SK-N-SH (cell line): Measurements from ENCODE around the gene ARID1A. TPM values are rescaled to one million over a fixed set of nuclear protein-coding genes. Genes with fewer than 3 reads are reported as not detected.

Source experiments
- CTCF ChIA-PET: fragments of 300-600, 350-600 bp; formaldehyde crosslinking; extraction: SDS; loops from one replicate; lab custom pipeline; 2021; lab: Yijun Ruan, JAX
- POLR2A ChIA-PET: fragments of 350-600 bp; sonication (Branson Sonifier 250); formaldehyde crosslinking; extraction: SDS; loops from one replicate; lab custom pipeline; 2020; ENCODE audit warnings: antibody characterized with exemption, inconsistent platforms; lab: Yijun Ruan, JAX
- DNase-seq: peaks from one replicate; pipeline ENCODE4 v3.0.0; 2012
- H2AFZ ChIP-seq: fragments of 200-600 bp; sonication (generic); 2 replicates; pipeline ENCODE4 v1.8.1; 2016; ENCODE audit warnings: antibody characterized with exemption, mild to moderate bottlenecking, low read depth
- H3F3A ChIP-seq: fragments of 200-600 bp; sonication (generic); replicated peaks from 2 replicates; pipeline ENCODE3; 2016; ENCODE audit warnings: antibody characterized with exemption, mild to moderate bottlenecking; ENCODE audit not compliant: insufficient read depth
- H3K27ac ChIP-seq, 2 experiments: fragments of 200-500 bp in 1 of 2; fragments of 200-600 bp in 1 of 2; sonication (Bioruptor generic) in 1 of 2; sonication (generic), shearing (Covaris generic) in 1 of 2; 2 replicates each; pipeline versions ENCODE4 v1.5.1 to v1.6.1; 2014 to 2016; ENCODE audit warnings: low read depth in 2 of 2, inconsistent platforms in 1 of 2, low read length in 1 of 2, mild to moderate bottlenecking in 1 of 2, mixed read lengths in 1 of 2
- H3K27me3 ChIP-seq: fragments of 200-600 bp; sonication (generic), shearing (Covaris generic); 2 replicates; pipeline ENCODE4 v1.6.1; 2016; ENCODE audit warnings: mixed run types; ENCODE audit not compliant: insufficient read depth
- H3K36me3 ChIP-seq, 2 experiments: fragments of 200-500 bp in 1 of 2; fragments of 200-600 bp in 1 of 2; sonication (Bioruptor generic) in 1 of 2; sonication (generic) in 1 of 2; replicated peaks in 1 of 2; 2 replicates each; pipeline versions ENCODE3 to v1.5.1; 2014 to 2016; ENCODE audit warnings: low read length in 1 of 2, mild to moderate bottlenecking in 1 of 2; ENCODE audit not compliant: insufficient read depth in 2 of 2, control insufficient read depth in 1 of 2
- H3K4me1 ChIP-seq, 2 experiments: fragments of 200-500 bp in 1 of 2; fragments of 200-600 bp in 1 of 2; sonication (Bioruptor generic) in 1 of 2; sonication (generic), shearing (Covaris generic) in 1 of 2; 2 replicates each; pipeline versions ENCODE4 v1.5.1 to v1.6.1; 2014 to 2016; ENCODE audit warnings: low read depth in 1 of 2, low read length in 1 of 2, mixed run types in 1 of 2; ENCODE audit not compliant: insufficient read depth in 2 of 2, control insufficient read depth in 1 of 2
- H3K4me2 ChIP-seq: fragments of 200-600 bp; sonication (generic), shearing (Covaris generic); 2 replicates; pipeline ENCODE4 v1.6.1; 2017; ENCODE audit warnings: mixed run types
- H3K4me3 ChIP-seq, 2 experiments: fragments of 200-500 bp in 1 of 2; fragments of 200-600 bp in 1 of 2; sonication (Bioruptor generic) in 1 of 2; sonication (generic), shearing (Covaris generic) in 1 of 2; 2 replicates each; pipeline versions ENCODE4 v1.5.1 to v1.8.1; 2014 to 2016; ENCODE audit warnings: low read depth in 2 of 2, inconsistent platforms in 1 of 2, low read length in 1 of 2, mild to moderate bottlenecking in 1 of 2, mixed read lengths in 1 of 2, moderate library complexity in 1 of 2
- H3K79me2 ChIP-seq: fragments of 200-600 bp; sonication (generic); 2 replicates; pipeline ENCODE4 v1.8.1; 2017; ENCODE audit warnings: mild to moderate bottlenecking; ENCODE audit not compliant: insufficient read depth
- H3K9ac ChIP-seq: fragments of 200-600 bp; sonication (generic); 2 replicates; pipeline ENCODE4 v1.6.1; 2017; ENCODE audit warnings: mixed run types
- H3K9me2 ChIP-seq: fragments of 200-600 bp; sonication (generic); 2 replicates; pipeline ENCODE4 v1.6.1; 2017; ENCODE audit warnings: mixed run types
- H3K9me3 ChIP-seq: fragments of 200-600 bp; sonication (generic); 2 replicates; pipeline ENCODE4 v1.6.1; 2017; ENCODE audit warnings: mixed run types, mild to moderate bottlenecking, moderate library complexity
- H4K20me1 ChIP-seq: fragments of 200-600 bp; sonication (generic); 2 replicates; pipeline ENCODE4 v1.6.1; 2017; ENCODE audit warnings: mild to moderate bottlenecking, mixed run types; ENCODE audit not compliant: insufficient read depth
- EP300 ChIP-seq, 2 experiments: IDR thresholded peaks; 2 replicates each; pipeline versions ENCODE4 v1.4.0 to v1.6.1; 2012; ENCODE audit warnings: borderline replicate concordance in 1 of 2, low read depth in 1 of 2, low read length in 1 of 2
- EZH2phosphoT487 ChIP-seq: fragments of 200-600 bp; sonication (generic); IDR thresholded peaks from 2 replicates; pipeline ENCODE4 v1.6.1; 2017; ENCODE audit warnings: low read depth, mixed run types, mild to moderate bottlenecking, antibody characterized with exemption, moderate library complexity, borderline replicate concordance
- FOSL2 ChIP-seq: IDR thresholded peaks from 2 replicates; pipeline ENCODE4 v1.4.0; 2012; ENCODE audit warnings: low read depth, mild to moderate bottlenecking, moderate library complexity, borderline replicate concordance
- FOXJ3 ChIP-seq: sonication (generic); formaldehyde crosslinking; IDR thresholded peaks from 2 replicates; pipeline ENCODE4 v1.5.1; 2020; ENCODE audit warnings: mild to moderate bottlenecking, missing genetic modification reagents
- FOXM1 ChIP-seq: IDR thresholded peaks from 2 replicates; pipeline ENCODE4 v1.4.0; 2012; ENCODE audit warnings: low read depth, mild to moderate bottlenecking
- GABPA ChIP-seq: IDR thresholded peaks from 2 replicates; pipeline ENCODE4 v1.4.0; 2012; ENCODE audit warnings: low read depth, mild to moderate bottlenecking
- GATA2 ChIP-seq: sonication (generic); formaldehyde crosslinking; IDR thresholded peaks from 2 replicates; pipeline ENCODE4 v1.5.0; 2020; ENCODE audit warnings: mild to moderate bottlenecking, missing genetic modification reagents
- IRF3 ChIP-seq: fragments of 150-350 bp; IDR thresholded peaks from 2 replicates; pipeline ENCODE4 v1.6.1; 2016; ENCODE audit warnings: mild to moderate bottlenecking, low read depth, low read length
- JUND ChIP-seq: IDR thresholded peaks from 2 replicates; pipeline ENCODE4 v1.4.0; 2012
- MXI1 ChIP-seq: IDR thresholded peaks from 2 replicates; pipeline ENCODE4 v1.6.1; 2012; ENCODE audit warnings: mild to moderate bottlenecking, low read depth, low read length, improper control_type of control experiment
- NRF1 ChIP-seq: IDR thresholded peaks from 2 replicates; pipeline ENCODE4 v1.6.1; 2012; ENCODE audit warnings: low read depth, mild to moderate bottlenecking, low read length
- POLR2AphosphoS5 ChIP-seq: IDR thresholded peaks from 2 replicates; pipeline ENCODE4 v1.6.1; 2012; ENCODE audit warnings: low read depth, low read length
- RAD21 ChIP-seq: IDR thresholded peaks from 2 replicates; pipeline ENCODE4 v1.6.1; 2012; ENCODE audit warnings: mild to moderate bottlenecking, low read length
- RFX5 ChIP-seq: IDR thresholded peaks from 2 replicates; pipeline ENCODE4 v1.6.1; 2012; ENCODE audit warnings: mild to moderate bottlenecking, improper control_type of control experiment, low read length
- SIN3A ChIP-seq: IDR thresholded peaks from 2 replicates; pipeline ENCODE4 v1.6.1; 2012; ENCODE audit warnings: low read depth, mild to moderate bottlenecking, low read length, moderate library complexity, borderline replicate concordance
- SMC3 ChIP-seq: IDR thresholded peaks from 2 replicates; pipeline ENCODE4 v1.6.1; 2012; ENCODE audit warnings: low read depth, low read length, improper control_type of control experiment
- USF1 ChIP-seq: IDR thresholded peaks from 2 replicates; pipeline ENCODE4 v1.4.0; 2012; ENCODE audit warnings: low read depth, borderline replicate concordance
- WGBS: methylation state at CpG from one replicate; pipeline ENCODE4 v1.1.6; 2017; ENCODE audit warnings: low lambda C conversion rate; 5-methylcytosine and 5-hydroxymethylcytosine counted together
- polyA plus RNA-seq, 3 experiments: library from polyadenylated mRNA; depleted of rRNA; stranded (reverse); fragments of >200 nt; gene quantifications; 2 replicates each; pipeline ENCODE4 v1.2.3, GENCODE V29; 2012
- TF ChIP-seq, protein P1 (sequence below): IDR thresholded peaks from 2 replicates; pipeline ENCODE4 v1.4.0; 2012; ENCODE audit warnings: low read depth
- TF ChIP-seq, protein P2 (sequence below): fragments of 200-600 bp; sonication (generic); IDR thresholded peaks from 2 replicates; pipeline ENCODE4 v1.6.1; 2017; ENCODE audit warnings: antibody characterized with exemption, mild to moderate bottlenecking, moderate library complexity
- TF ChIP-seq, protein P3 (sequence below): IDR thresholded peaks from 2 replicates; pipeline ENCODE4; 2012

ARID1A gene
- polyA plus RNA-seq, 1 of the 3 experiments (the other 2 are of a cell fraction) = 26.5 TPM

- TF ChIP-seq RFX5 = no peak
- TF ChIP-seq USF1 = no peak
- no peak for TF ChIP-seq EP300 (IDR thresholded peaks at IDR 0.05; ENCODE audit: borderline replicate concordance in 1 of 2, low read depth in 1 of 2, low read length in 1 of 2)
- TF ChIP-seq POLR2AphosphoS5 = no peak
- no peak for TF ChIP-seq SIN3A
- TF ChIP-seq MXI1 = no peak
- TF ChIP-seq, protein P1, sequence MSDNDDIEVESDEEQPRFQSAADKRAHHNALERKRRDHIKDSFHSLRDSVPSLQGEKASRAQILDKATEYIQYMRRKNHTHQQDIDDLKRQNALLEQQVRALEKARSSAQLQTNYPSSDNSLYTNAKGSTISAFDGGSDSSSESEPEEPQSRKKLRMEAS = 0 out of 2 replicates have a peak, but pooled peaks have one; percentile 10
- peak; percentile 69 for TF ChIP-seq SMC3
- no peak for TF ChIP-seq FOXJ3 (CRISPR knock-in tag)
- TF ChIP-seq EZH2phosphoT487 = no peak
These were observed 18.3 kb upstream of the ARID1A start (continued) for GRCh38 chr1:26677306-26678115.

DNA sequence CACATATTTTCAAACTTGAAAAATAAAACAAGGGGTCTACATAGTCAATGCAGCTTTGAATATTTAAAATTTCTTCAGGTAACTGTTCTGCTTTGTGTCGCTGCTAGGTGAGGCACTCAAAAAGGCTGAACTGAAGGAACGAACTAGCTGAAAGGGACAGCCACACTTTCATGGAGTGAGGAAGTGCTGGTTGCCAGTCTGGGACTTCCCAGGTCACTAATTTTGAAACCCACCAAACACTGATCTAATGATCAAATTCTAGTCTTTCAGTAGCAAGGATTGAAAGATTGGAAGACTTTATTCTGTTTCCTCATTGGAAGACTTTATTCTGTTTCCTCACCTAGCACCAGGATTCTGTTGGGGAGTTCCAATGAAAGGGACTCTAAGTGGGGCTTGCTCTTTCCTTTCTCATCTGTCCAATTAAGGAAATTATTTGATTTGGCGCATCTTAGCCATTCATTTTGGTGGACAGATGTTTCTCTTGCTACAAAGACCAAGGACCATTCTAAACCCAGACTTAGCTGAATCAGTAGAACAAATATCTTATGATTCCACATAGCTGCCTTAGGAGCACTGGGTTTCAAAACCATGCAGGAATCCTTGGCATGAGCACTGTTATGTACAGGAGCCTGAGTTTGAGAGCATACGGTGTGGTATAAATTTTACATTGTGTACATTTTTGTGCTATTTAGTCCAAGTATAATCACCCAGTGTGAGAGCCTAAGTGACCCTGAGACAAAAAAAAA, 10.9 kb upstream of the ARID1A start:
- H2AFZ ChIP-seq = no peak overlapping the region
- H3K27me3 ChIP-seq = no peaks in the 10 kb centered on the region
- TF ChIP-seq FOXM1 (no peak), RFX5 (no peak), RAD21 (no peak), FOXJ3 (CRISPR knock-in tag) (no peak), GABPA (no peak), GATA2 (CRISPR knock-in tag) (no peak), JUND (no peak), SMC3 (no peak), FOSL2 (no peak), IRF3 (no peak), SIN3A (no peak), NRF1 (no peak)
- TF ChIP-seq, protein P2, sequence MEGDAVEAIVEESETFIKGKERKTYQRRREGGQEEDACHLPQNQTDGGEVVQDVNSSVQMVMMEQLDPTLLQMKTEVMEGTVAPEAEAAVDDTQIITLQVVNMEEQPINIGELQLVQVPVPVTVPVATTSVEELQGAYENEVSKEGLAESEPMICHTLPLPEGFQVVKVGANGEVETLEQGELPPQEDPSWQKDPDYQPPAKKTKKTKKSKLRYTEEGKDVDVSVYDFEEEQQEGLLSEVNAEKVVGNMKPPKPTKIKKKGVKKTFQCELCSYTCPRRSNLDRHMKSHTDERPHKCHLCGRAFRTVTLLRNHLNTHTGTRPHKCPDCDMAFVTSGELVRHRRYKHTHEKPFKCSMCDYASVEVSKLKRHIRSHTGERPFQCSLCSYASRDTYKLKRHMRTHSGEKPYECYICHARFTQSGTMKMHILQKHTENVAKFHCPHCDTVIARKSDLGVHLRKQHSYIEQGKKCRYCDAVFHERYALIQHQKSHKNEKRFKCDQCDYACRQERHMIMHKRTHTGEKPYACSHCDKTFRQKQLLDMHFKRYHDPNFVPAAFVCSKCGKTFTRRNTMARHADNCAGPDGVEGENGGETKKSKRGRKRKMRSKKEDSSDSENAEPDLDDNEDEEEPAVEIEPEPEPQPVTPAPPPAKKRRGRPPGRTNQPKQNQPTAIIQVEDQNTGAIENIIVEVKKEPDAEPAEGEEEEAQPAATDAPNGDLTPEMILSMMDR = no peak
- TF ChIP-seq, protein P1 = no peak
- TF ChIP-seq, protein P3, sequence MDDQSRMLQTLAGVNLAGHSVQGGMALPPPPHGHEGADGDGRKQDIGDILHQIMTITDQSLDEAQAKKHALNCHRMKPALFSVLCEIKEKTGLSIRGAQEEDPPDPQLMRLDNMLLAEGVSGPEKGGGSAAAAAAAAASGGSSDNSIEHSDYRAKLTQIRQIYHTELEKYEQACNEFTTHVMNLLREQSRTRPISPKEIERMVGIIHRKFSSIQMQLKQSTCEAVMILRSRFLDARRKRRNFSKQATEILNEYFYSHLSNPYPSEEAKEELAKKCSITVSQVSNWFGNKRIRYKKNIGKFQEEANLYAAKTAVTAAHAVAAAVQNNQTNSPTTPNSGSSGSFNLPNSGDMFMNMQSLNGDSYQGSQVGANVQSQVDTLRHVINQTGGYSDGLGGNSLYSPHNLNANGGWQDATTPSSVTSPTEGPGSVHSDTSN = no peak
- no peaks in the 10 kb centered on the region for H3K9me3 ChIP-seq
- no peaks in the 10 kb centered on the region for H3K79me2 ChIP-seq
- H4K20me1 ChIP-seq = no peaks in the 10 kb centered on the region
- H3K36me3 ChIP-seq = no peaks in the 10 kb centered on the region
- no peaks in the 10 kb centered on the region for H3K4me1 ChIP-seq
- WGBS = 82% methylated on average over 4 of the region's 4 CpGs
- no peaks in the 10 kb centered on the region for H3F3A ChIP-seq
- H3K4me3 ChIP-seq = no peak overlapping the region
- H3K9me2 ChIP-seq = no peaks in the 10 kb centered on the region
- POLR2A ChIA-PET = no interaction called here
- H3K27ac ChIP-seq = no peak overlapping the region
- H3K4me2 ChIP-seq = no peak overlapping the region
- DNase-seq = no peak
- no peak overlapping the region for H3K9ac ChIP-seq
- CTCF ChIA-PET = no interaction called here
